WTC11 (cell line): Measurements from ENCODE around the gene INHBC. TPM values are rescaled to one million over a fixed set of nuclear protein-coding genes. Genes with fewer than 3 reads are reported as not detected.

Source experiments
- CBFB ChIP-seq: sonication (generic); formaldehyde crosslinking; IDR thresholded peaks from 2 replicates; pipeline ENCODE4 v1.8.1; 2022; ENCODE audit warnings: mild to moderate bottlenecking, low read depth, missing genetic modification reagents
- E2F1 ChIP-seq: sonication (generic); formaldehyde crosslinking; IDR thresholded peaks from 2 replicates; pipeline ENCODE4 v1.8.0; 2022; ENCODE audit warnings: mild to moderate bottlenecking, missing genetic modification reagents
- GABPB1 ChIP-seq: sonication (generic); formaldehyde crosslinking; IDR thresholded peaks from 2 replicates; pipeline ENCODE4 v1.8.1; 2023; ENCODE audit warnings: mild to moderate bottlenecking, missing genetic modification reagents
- GRHL2 ChIP-seq: fragments of 250-450 bp; sonication (Bioruptor Pico); IDR thresholded peaks from 2 replicates; pipeline ENCODE4 v1.8.0; 2022; ENCODE audit warnings: mild to moderate bottlenecking, moderate library complexity; ENCODE audit not compliant: insufficient replicate concordance, severe bottlenecking
- GTF2I ChIP-seq: fragments of 250-450 bp; sonication (Bioruptor Pico); conservative IDR thresholded peaks from 2 replicates; pipeline ENCODE4 v1.4.0; 2021; ENCODE audit warnings: mild to moderate bottlenecking
- HMGXB4 ChIP-seq: sonication (generic); formaldehyde crosslinking; IDR thresholded peaks from 2 replicates; pipeline ENCODE4 v1.8.1; 2023; ENCODE audit warnings: mild to moderate bottlenecking, moderate library complexity, missing genetic modification reagents
- KAT7 ChIP-seq: sonication (generic); formaldehyde crosslinking; IDR thresholded peaks from 2 replicates; pipeline ENCODE4 v1.8.1; 2023; ENCODE audit warnings: missing genetic modification reagents, mild to moderate bottlenecking, borderline replicate concordance
- NR3C1 ChIP-seq: sonication (generic); formaldehyde crosslinking; conservative IDR thresholded peaks from 2 replicates; pipeline ENCODE4 v1.8.1; 2023; ENCODE audit warnings: low read depth, mild to moderate bottlenecking, missing genetic modification reagents
- RELA ChIP-seq: sonication (generic); formaldehyde crosslinking; IDR thresholded peaks from 2 replicates; pipeline ENCODE4 v1.8.1; 2022; ENCODE audit warnings: missing genetic modification reagents, mild to moderate bottlenecking, borderline replicate concordance
- SP1 ChIP-seq: sonication (generic); formaldehyde crosslinking; conservative IDR thresholded peaks from 2 replicates; pipeline ENCODE4 v1.8.1; 2022; ENCODE audit warnings: missing genetic modification reagents
- USF1 ChIP-seq: sonication (generic); formaldehyde crosslinking; IDR thresholded peaks from 2 replicates; pipeline ENCODE4 v1.8.0; 2022; ENCODE audit warnings: mild to moderate bottlenecking, missing genetic modification reagents
- USF2 ChIP-seq: sonication (generic); formaldehyde crosslinking; IDR thresholded peaks from 2 replicates; pipeline ENCODE4 v1.8.1; 2023; ENCODE audit warnings: mild to moderate bottlenecking, missing genetic modification reagents, moderate library complexity
- ZBTB21 ChIP-seq: sonication (generic); formaldehyde crosslinking; IDR thresholded peaks from 2 replicates; pipeline ENCODE4 v1.8.1; 2023; ENCODE audit warnings: mild to moderate bottlenecking, missing genetic modification reagents, borderline replicate concordance
- ZNF263 ChIP-seq: sonication (generic); formaldehyde crosslinking; IDR thresholded peaks from 2 replicates; pipeline ENCODE4 v1.8.1; 2022; ENCODE audit warnings: low read depth, mild to moderate bottlenecking, moderate library complexity, missing genetic modification reagents
- ZNF396 ChIP-seq: fragments of 250-450 bp; sonication (Bioruptor Pico); IDR thresholded peaks from 2 replicates; pipeline ENCODE4 v1.8.0; 2021; ENCODE audit warnings: mild to moderate bottlenecking, moderate library complexity, borderline replicate concordance
- ZSCAN18 ChIP-seq: fragments of 250-450 bp; sonication (Bioruptor Pico); IDR thresholded peaks from 2 replicates; pipeline ENCODE4 v2.1.2; 2022; ENCODE audit warnings: mild to moderate bottlenecking, moderate library complexity
- total RNA-seq: library from RNA; stranded (reverse); gene quantifications from 3 replicates; pipeline ENCODE4 v1.2.3, GENCODE V29; 2021
- TF ChIP-seq, protein P1 (sequence below): sonication (generic); formaldehyde crosslinking; IDR thresholded peaks from 2 replicates; pipeline ENCODE4 v1.8.1; 2022; ENCODE audit warnings: low read depth, mild to moderate bottlenecking, moderate library complexity, missing genetic modification reagents, borderline replicate concordance
- TF ChIP-seq, protein P2 (sequence below): fragments of 200-600 bp; IDR thresholded peaks from 2 replicates; pipeline ENCODE4 v1.8.0; 2022; ENCODE audit warnings: antibody characterized with exemption
- TF ChIP-seq, protein P3 (sequence below): sonication (generic); formaldehyde crosslinking; IDR thresholded peaks from 2 replicates; pipeline ENCODE4 v1.8.0; 2022; ENCODE audit warnings: mild to moderate bottlenecking, missing genetic modification reagents
- TF ChIP-seq, protein P4 (sequence below): fragments of 250-450 bp; sonication (Bioruptor Pico); conservative IDR thresholded peaks from 2 replicates; pipeline ENCODE4 v1.9.0; 2021; ENCODE audit warnings: mild to moderate bottlenecking
- TF ChIP-seq, protein P5 (sequence below): sonication (generic); formaldehyde crosslinking; IDR thresholded peaks from 2 replicates; pipeline ENCODE4 v1.8.0; 2023; ENCODE audit warnings: missing genetic modification reagents

INHBC gene
- total RNA-seq, 1 experiment from 2014 or later, result 0.20 TPM

DNA sequence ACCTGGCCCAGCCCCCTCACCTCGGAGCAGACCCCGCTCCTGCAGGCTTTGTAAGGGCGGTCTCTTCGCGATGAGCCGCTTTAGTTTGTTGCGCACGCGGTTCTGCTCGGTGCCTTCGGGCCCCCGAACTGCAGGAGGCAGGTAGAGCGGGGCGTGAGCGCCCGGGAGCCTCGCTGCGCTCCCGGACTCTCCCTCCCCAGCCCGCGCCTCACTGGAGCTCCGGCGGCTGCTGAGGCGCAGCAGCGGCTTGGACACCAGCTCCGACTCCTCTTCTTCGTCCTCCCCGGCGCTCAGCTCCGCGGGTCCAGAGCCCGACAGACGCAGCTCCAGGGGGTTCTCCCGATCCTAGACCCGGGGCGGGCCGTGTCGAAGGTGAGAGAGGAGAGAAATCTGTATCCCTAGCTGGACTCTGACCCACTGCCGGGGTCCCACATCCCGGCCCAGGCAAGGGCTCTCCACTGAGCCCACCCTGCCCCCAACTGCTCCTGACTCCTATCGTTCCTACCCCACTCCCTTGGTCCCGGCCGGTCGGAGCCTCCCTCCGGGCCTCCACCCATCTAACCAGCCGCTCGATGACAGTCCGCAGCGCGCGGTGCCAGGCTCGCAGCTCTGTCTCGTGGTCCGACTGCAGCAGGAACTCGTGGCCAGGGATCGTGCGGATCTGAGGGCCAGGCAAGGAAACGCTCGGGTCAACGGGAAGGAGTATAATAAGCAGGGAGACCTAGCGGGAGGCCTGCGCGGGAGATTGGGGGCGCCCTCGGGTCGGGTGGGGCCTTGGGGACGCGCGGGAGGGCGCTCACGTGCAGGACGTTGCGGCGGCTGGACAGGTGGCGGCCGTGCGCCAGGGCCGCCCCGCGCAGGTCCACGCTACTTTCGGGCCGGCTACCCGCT, 40.9 kb downstream of the INHBC start (continued):
- TF ChIP-seq, protein P1, sequence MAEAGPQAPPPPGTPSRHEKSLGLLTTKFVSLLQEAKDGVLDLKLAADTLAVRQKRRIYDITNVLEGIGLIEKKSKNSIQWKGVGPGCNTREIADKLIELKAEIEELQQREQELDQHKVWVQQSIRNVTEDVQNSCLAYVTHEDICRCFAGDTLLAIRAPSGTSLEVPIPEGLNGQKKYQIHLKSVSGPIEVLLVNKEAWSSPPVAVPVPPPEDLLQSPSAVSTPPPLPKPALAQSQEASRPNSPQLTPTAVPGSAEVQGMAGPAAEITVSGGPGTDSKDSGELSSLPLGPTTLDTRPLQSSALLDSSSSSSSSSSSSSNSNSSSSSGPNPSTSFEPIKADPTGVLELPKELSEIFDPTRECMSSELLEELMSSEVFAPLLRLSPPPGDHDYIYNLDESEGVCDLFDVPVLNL (CRISPR knock-in tag), result no peak
- TF ChIP-seq, protein P2, sequence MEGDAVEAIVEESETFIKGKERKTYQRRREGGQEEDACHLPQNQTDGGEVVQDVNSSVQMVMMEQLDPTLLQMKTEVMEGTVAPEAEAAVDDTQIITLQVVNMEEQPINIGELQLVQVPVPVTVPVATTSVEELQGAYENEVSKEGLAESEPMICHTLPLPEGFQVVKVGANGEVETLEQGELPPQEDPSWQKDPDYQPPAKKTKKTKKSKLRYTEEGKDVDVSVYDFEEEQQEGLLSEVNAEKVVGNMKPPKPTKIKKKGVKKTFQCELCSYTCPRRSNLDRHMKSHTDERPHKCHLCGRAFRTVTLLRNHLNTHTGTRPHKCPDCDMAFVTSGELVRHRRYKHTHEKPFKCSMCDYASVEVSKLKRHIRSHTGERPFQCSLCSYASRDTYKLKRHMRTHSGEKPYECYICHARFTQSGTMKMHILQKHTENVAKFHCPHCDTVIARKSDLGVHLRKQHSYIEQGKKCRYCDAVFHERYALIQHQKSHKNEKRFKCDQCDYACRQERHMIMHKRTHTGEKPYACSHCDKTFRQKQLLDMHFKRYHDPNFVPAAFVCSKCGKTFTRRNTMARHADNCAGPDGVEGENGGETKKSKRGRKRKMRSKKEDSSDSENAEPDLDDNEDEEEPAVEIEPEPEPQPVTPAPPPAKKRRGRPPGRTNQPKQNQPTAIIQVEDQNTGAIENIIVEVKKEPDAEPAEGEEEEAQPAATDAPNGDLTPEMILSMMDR, result no peak
- TF ChIP-seq ZBTB21 (CRISPR knock-in tag) (0 out of 2 replicates have a peak, but pooled peaks have one; percentile 55), USF1 (no peak), ZNF263 (CRISPR knock-in tag) (peak; percentile 73), ZNF396 (CRISPR knock-in tag) (no peak), GABPB1 (CRISPR knock-in tag) (no peak), KAT7 (CRISPR knock-in tag) (0 out of 2 replicates have a peak, but pooled peaks have one; percentile 28), USF2 (CRISPR knock-in tag) (peak; percentile 9; the same call in 1 of the 2 replicates), ZSCAN18 (CRISPR knock-in tag) (no peak), SP1 (no peak), NR3C1 (CRISPR knock-in tag) (no peak; the same call in 1 of the 2 replicates), GRHL2 (no peak), HMGXB4 (CRISPR knock-in tag) (peak; percentile 57; the same call in 1 of the 2 replicates), RELA (CRISPR knock-in tag) (peak; percentile 74; the same call in 1 of the 2 replicates), GTF2I (CRISPR knock-in tag) (no peak), CBFB (no peak; the same call in 1 of the 2 replicates), E2F1 (no peak)
- TF ChIP-seq, protein P3, sequence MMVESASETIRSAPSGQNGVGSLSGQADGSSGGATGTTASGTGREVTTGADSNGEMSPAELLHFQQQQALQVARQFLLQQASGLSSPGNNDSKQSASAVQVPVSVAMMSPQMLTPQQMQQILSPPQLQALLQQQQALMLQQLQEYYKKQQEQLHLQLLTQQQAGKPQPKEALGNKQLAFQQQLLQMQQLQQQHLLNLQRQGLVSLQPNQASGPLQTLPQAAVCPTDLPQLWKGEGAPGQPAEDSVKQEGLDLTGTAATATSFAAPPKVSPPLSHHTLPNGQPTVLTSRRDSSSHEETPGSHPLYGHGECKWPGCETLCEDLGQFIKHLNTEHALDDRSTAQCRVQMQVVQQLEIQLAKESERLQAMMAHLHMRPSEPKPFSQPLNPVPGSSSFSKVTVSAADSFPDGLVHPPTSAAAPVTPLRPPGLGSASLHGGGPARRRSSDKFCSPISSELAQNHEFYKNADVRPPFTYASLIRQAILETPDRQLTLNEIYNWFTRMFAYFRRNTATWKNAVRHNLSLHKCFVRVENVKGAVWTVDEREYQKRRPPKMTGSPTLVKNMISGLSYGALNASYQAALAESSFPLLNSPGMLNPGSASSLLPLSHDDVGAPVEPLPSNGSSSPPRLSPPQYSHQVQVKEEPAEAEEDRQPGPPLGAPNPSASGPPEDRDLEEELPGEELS (CRISPR knock-in tag), result no peak
- TF ChIP-seq, protein P4, sequence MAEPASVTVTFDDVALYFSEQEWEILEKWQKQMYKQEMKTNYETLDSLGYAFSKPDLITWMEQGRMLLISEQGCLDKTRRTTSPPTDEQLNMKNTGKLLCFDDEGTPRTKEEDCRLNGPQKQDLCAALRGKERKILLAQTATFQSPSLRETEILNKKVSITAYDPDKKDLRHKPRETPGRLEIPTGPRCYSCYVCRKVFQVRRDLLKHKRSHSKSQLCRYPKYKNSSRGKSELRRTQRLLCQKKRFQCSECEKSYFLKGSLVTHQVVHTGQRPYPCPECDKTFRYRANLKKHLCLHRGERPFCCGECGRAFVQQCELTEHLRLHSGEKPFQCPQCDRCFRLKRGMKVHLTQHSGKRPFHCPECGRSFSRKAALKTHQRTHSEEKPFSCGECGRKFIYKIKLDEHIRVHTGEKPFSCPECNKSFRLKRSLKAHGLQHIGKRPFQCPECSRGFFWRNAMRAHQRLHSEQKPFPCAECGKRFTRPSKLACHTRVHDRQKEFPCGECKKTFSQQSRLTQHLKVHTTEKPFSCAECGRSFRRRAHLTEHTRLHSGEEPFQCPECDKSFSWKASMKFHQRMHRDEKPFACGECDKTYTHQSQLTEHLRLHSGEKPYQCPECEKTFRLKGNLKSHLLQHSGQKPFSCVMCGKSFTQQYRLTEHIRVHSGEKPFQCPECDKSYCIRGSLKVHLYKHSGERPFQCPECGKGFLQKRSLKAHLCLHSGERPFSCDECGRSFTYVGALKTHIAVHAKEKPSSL (CRISPR knock-in tag), result no peak
- TF ChIP-seq, protein P5, sequence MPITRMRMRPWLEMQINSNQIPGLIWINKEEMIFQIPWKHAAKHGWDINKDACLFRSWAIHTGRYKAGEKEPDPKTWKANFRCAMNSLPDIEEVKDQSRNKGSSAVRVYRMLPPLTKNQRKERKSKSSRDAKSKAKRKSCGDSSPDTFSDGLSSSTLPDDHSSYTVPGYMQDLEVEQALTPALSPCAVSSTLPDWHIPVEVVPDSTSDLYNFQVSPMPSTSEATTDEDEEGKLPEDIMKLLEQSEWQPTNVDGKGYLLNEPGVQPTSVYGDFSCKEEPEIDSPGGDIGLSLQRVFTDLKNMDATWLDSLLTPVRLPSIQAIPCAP (CRISPR knock-in tag), result no peak
